ENCODE measurements around the gene TAMM41. TPM values are rescaled to one million over a fixed set of nuclear protein-coding genes. Genes with fewer than 3 reads are reported as not detected.
"Not testable (repeated sequence)": the region's sequence is repeated elsewhere in the genome, so short reads cannot be mapped to it uniquely, and the experiment has no call there.

The TAMM41 gene
- total and polyA plus RNA-seq, 9 of the 15 experiments (the other 6 are each of a cell fraction or from before 2014, with no cell fraction given), result 8.6 to 74.6 (median 29.3) TPM

DNA sequence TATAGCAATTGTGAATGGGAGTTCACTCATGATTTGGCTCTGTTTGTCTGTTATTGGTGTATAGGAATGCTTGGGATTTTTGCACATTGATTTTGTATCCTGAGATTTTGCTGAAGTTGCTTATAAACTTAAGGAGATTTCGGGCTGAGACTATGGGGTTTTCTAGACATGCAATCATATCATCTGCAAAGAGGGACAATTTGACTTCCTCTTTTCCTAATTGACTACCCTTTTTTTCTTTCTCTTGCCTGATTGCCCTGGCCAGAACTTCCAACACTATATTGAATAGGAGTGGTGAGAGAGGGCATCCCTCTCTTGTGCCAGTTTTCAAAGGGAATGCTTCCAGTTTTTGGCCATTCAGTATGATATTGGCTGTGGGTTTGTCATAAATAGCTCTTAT, 17.1 kb upstream of the TAMM41 start:
- POLR2A ChIA-PET, result interaction anchor here (0.6 kb wide), 1 partner anchor 133 kb away, joined by 3 read pairs; no protein-coding TSS in a partner anchor
- H2AFZ ChIP-seq (ENCODE audit: low read depth, low read length); H3K36me3 ChIP-seq (ENCODE audit: control insufficient read depth, insufficient read depth, low read length); H3K27me3 ChIP-seq (ENCODE audit: control insufficient read depth in 2 of 2, insufficient read depth in 2 of 2, low read length in 2 of 2); H3K4me2 ChIP-seq (ENCODE audit: insufficient read depth, low read length); BruUV-seq (replicated peaks); ATAC-seq; H3K27ac ChIP-seq (ENCODE audit: extremely low read depth, low read depth, low read length); intact Hi-C loops (cut with micrococcal nuclease); H4K20me1 ChIP-seq (replicated peaks; ENCODE audit: control insufficient read depth, insufficient read depth, low read length); in situ Hi-C loops (cut with MboI); FAIRE-seq; H3K9me1 ChIP-seq (ENCODE audit: control insufficient read depth, insufficient read depth, low read length); H3K9me3 ChIP-seq (replicated peaks; ENCODE audit: control insufficient read depth, insufficient read depth, low read depth, low read length); DNase-seq (ENCODE audit: extremely low read depth in 1 of 4, low spot score in 3 of 4); H3K79me2 ChIP-seq (ENCODE audit: control insufficient read depth, insufficient read depth, low read length); H3K4me1 ChIP-seq (replicated peaks in 1 of 2; ENCODE audit: control insufficient read depth in 2 of 2, insufficient read depth in 2 of 2, low read length in 2 of 2); CTCF ChIA-PET (ENCODE audit: low intra/inter-chr PET ratio); H3K9ac ChIP-seq (ENCODE audit: insufficient read depth in 1 of 2, low read depth in 2 of 2, low read length in 2 of 2); H3K4me3 ChIP-seq: not testable (repeated sequence)
- peak; percentile 47 for TF ChIP-seq ZNF316 (IDR thresholded peaks at IDR 0.05)
- peak; percentile 52; the same call in 1 of the 2 replicates for TF ChIP-seq SPI1 (IDR thresholded peaks at IDR 0.05; ENCODE audit: borderline replicate concordance, low read depth, low read length)
- 0% methylated on average over 1 of the region's 1 CpG for WGBS (ENCODE audit: insufficient coverage, low coverage, missing lambda C conversion rate)

GRCh38 chr3:11862584-11862983, 15.9 kb upstream of the TAMM41 start:
- 4% methylated on average over 2 of the region's 2 CpGs for WGBS (ENCODE audit: insufficient coverage, low coverage, missing lambda C conversion rate)

More at GRCh38 chr3:11862584-11862983, 15.9 kb upstream of the TAMM41 start:
- DNase-seq (ENCODE audit: extremely low read depth in 1 of 4, low spot score in 3 of 4); H2AFZ ChIP-seq (ENCODE audit: low read depth, low read length); H4K20me1 ChIP-seq (replicated peaks; ENCODE audit: control insufficient read depth, insufficient read depth, low read length); H3K9ac ChIP-seq (ENCODE audit: insufficient read depth in 1 of 2, low read depth in 2 of 2, low read length in 2 of 2); in situ Hi-C loops (cut with MboI); intact Hi-C loops (cut with micrococcal nuclease); H3K27me3 ChIP-seq (ENCODE audit: control insufficient read depth in 2 of 2, insufficient read depth in 2 of 2, low read length in 2 of 2); H3K36me3 ChIP-seq (ENCODE audit: control insufficient read depth, insufficient read depth, low read length); H3K4me2 ChIP-seq (ENCODE audit: insufficient read depth, low read length); CTCF ChIA-PET (ENCODE audit: low intra/inter-chr PET ratio); H3K27ac ChIP-seq (ENCODE audit: extremely low read depth, low read depth, low read length); H3K9me1 ChIP-seq (ENCODE audit: control insufficient read depth, insufficient read depth, low read length); FAIRE-seq; POLR2A ChIA-PET; H3K4me3 ChIP-seq; H3K9me3 ChIP-seq (replicated peaks; ENCODE audit: control insufficient read depth, insufficient read depth, low read depth, low read length); ATAC-seq; H3K79me2 ChIP-seq (ENCODE audit: control insufficient read depth, insufficient read depth, low read length); H3K4me1 ChIP-seq (replicated peaks in 1 of 2; ENCODE audit: control insufficient read depth in 2 of 2, insufficient read depth in 2 of 2, low read length in 2 of 2); BruUV-seq (replicated peaks): not testable (repeated sequence)
- peak in 1 of 2 experiments; percentile 95 for TF ChIP-seq AFF1 (IDR thresholded peaks at IDR 0.05; ENCODE audit: low read depth in 1 of 2, partially characterized antibody in 2 of 2)

Measured in K562 (cell line).